ENCODE results near the gene KCNH4. TPM values are rescaled to one million over a fixed set of nuclear protein-coding genes. Genes with fewer than 3 reads are reported as not detected.

Gene KCNH4
- total RNA-seq, 1 donor from 2014 or later = 0.25 TPM

DNA sequence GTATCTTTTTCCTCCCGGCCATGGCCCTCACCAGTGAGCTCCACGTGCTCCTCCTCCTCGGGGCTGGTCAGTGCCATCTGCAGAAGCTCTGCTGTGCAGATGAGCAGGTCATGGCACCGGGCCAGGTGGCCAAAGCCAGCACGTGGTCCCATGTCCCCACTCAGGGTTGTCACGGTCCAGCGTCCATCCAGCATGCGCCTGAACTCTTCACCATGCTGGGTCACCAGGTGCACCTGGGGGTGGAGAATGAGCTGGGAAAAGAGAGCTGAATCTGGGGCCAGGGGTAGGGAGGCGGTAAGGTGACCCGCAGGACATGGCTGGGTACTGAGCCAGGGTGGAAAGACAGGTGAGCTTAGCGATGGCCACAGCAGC, 69.7 kb downstream of the KCNH4 start:
- TF ChIP-seq CTCF (IDR thresholded peaks at IDR 0.05; ENCODE audit: unreplicated experiment) = no peak
- no peak for DNase-seq (ENCODE audit: low spot score in 2 of 2, unreplicated experiment in 2 of 2)
- Mint-ChIP-seq H3K27me3 (ENCODE audit: low read depth) (peaks cover 19% of the 10 kb centered on the region), H3K4me1 (peaks cover 8% of the 10 kb centered on the region), H3K36me3 (peaks cover 2% of the 10 kb centered on the region), H3K4me3 (no peak overlapping the region), H3K9me3 (no peaks in the 10 kb centered on the region), H3K27ac (no peak overlapping the region)

DNA sequence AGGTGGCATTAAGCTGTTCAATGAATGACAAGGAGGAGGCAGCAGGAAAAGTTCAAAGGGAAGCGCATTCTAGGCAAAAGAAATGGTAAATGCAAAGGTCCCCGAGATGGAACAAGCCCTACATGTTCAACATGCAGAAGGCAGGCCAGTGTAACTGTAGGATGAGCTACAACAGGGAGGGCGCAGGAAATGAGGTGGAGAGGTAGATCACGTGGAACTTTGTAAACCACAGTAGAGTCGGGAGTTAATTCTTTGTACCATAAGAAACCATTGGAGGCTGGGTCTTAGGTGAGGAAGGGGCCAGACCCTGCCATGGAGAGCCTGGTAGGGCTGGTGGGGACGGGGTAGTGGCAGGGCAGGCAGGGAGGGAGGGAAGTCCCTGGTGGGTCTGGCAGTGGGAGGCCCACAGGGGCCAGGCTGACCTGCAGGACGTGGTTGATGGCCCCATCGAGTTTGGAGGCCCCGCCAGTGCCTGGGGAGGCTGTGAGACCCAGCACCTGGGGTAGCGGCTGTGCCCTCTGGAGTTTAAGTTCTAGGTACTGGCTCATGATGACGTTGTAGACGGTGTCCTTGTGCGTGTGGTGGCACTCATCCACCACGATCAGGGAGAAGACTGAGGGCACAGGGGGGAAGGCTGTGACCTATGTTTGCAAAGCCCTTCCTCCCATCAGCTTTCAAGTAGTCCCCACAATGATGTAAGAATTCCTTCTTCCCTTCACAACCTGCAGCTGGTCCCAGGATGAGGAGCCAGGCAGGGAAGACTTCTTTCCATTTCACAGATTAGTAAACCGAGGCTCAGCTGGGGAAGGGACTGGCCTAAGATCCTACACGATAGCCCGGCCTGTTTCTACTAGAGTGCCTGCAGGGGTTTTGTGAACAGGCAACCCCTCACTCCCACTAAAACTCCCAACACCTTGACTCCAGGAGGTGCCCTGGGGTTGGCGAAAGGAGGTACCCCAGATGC, 70.4 kb downstream of the KCNH4 start:
- Mint-ChIP-seq H3K27me3 (ENCODE audit: low read depth) (peaks cover 24% of the 10 kb centered on the region), H3K27ac (peak overlapping the region; percentile 39), H3K9me3 (no peaks in the 10 kb centered on the region), H3K4me3 (no peak overlapping the region), H3K36me3 (peaks cover 2% of the 10 kb centered on the region), H3K4me1 (peaks cover 10% of the 10 kb centered on the region)
- DNase-seq (ENCODE audit: low spot score in 2 of 2, unreplicated experiment in 2 of 2) = no peak
- TF ChIP-seq CTCF (IDR thresholded peaks at IDR 0.05; ENCODE audit: unreplicated experiment) = no peak

GRCh38 chr17:42109086-42109485, 71.9 kb downstream of the KCNH4 start:
- peaks cover 31% of the 10 kb centered on the region for H3K27me3 Mint-ChIP-seq (ENCODE audit: low read depth)
- H3K4me3 Mint-ChIP-seq = no peak overlapping the region
- H3K9me3 Mint-ChIP-seq = no peaks in the 10 kb centered on the region
- H3K36me3 Mint-ChIP-seq = peaks cover 2% of the 10 kb centered on the region
- no peak for TF ChIP-seq CTCF (IDR thresholded peaks at IDR 0.05; ENCODE audit: unreplicated experiment)
- no peak overlapping the region for H3K27ac Mint-ChIP-seq
- DNase-seq (ENCODE audit: low spot score in 2 of 2, unreplicated experiment in 2 of 2) = no peak
- H3K4me1 Mint-ChIP-seq = peaks cover 10% of the 10 kb centered on the region

DNA sequence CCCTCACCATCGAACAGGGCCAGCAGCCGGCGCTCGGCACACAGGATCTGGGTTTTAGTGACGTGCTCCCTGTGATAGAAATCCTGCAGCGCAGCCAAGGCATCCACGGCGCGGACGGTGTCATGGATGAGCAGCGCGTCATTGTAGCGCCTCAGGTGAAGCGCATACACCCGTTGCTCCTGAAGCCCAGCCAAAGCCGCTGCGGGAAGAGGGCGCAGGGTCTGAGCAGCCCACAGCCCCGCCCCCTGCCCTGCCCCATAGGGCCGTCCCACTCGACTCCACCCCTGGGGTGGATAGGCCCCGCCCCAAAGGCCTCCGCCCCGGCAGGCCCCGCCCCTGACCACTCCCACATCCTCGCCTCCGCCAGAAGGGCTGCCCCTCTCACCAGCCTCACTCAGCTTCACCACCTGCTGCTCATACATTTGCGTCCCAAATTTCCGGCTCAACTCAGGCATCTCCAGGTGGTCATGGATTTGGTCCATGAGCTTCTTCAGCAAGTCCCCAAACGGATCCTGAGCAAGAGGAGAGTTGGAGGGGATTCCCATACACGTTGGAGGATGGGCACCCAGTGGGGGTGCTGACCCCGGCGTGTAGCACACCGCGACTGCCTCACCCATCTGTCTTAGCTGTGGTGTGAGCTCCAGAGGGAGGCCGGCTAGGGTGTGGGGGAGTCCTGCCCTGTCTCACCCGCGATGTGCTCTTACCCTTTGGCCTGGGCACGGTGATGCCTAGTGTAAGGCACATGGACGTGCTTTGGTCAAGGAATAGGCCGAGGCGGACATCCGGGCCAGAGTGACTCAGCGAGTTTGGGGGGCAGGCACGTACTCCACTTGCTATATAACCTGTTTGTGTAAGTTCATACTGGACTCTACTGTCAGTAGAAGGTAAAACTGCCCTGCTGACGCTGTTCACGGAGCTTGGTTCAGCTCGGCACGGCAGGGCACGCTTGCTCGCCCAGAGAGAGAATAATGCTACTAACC, 73.1 kb downstream of the KCNH4 start:
- Mint-ChIP-seq H3K9me3 (no peaks in the 10 kb centered on the region), H3K27me3 (ENCODE audit: low read depth) (peaks cover 31% of the 10 kb centered on the region), H3K4me3 (peak overlapping the region; percentile 44), H3K4me1 (peaks cover 9% of the 10 kb centered on the region), H3K27ac (no peak overlapping the region), H3K36me3 (no peaks in the 10 kb centered on the region)
- no peak for TF ChIP-seq CTCF (IDR thresholded peaks at IDR 0.05; ENCODE audit: unreplicated experiment)
- DNase-seq (ENCODE audit: low spot score in 2 of 2, unreplicated experiment in 2 of 2) = peak; percentile 82 to 89

- no peaks in the 10 kb centered on the region for H3K9me3 Mint-ChIP-seq
- peaks cover 34% of the 10 kb centered on the region for H3K27me3 Mint-ChIP-seq (ENCODE audit: low read depth)
- H3K4me3 Mint-ChIP-seq = peak overlapping the region; percentile 44
- H3K36me3 Mint-ChIP-seq = no peaks in the 10 kb centered on the region
- DNase-seq (ENCODE audit: low spot score in 2 of 2, unreplicated experiment in 2 of 2) = no peak
- TF ChIP-seq CTCF (IDR thresholded peaks at IDR 0.05; ENCODE audit: unreplicated experiment) = no peak
- peaks cover 5% of the 10 kb centered on the region for H3K4me1 Mint-ChIP-seq
- no peak overlapping the region for H3K27ac Mint-ChIP-seq
Measured at GRCh38 chr17:42107124-42107523, 73.8 kb downstream of the KCNH4 start.

Other genes starting within 250 kb of the KCNH4 start
- 67.6 to 70.2 TPM (median 68.1 TPM) in 3 replicates for gene CNP, start 214.3 kb downstream of the KCNH4 start, total RNA-seq
- gene DNAJC7, start 163.7 kb downstream of the KCNH4 start, total RNA-seq = 97.2 to 103 TPM (median 97.7 TPM) in 3 replicates
- gene NKIRAS2, start 161.1 kb downstream of the KCNH4 start, total RNA-seq = 47.2 to 49.6 TPM (median 48.1 TPM) in 3 replicates
- gene C17orf113, start 130.5 kb downstream of the KCNH4 start, total RNA-seq = 4.1 to 5.1 TPM (median 4.4 TPM) in 3 replicates
- 2.2 to 2.9 TPM (median 2.5 TPM) in 3 replicates for gene ZNF385C, start 82.7 kb downstream of the KCNH4 start, total RNA-seq
- 10.5 to 11.6 TPM (median 11.3 TPM) in 3 replicates for gene DHX58, start 68.4 kb downstream of the KCNH4 start, total RNA-seq
- 86.2 to 87.5 TPM (median 86.4 TPM) in 3 replicates for gene KAT2A, start 59.8 kb downstream of the KCNH4 start, total RNA-seq
- 0.18 TPM in 1 of 3 replicates, not detected in the others for gene HSPB9, start 58.3 kb downstream of the KCNH4 start, total RNA-seq
- gene RAB5C, start 26.2 kb downstream of the KCNH4 start, total RNA-seq = 71.2 to 78.2 TPM (median 73.2 TPM) in 3 replicates
- not detected in 3 replicates for gene HCRT, start 4.3 kb upstream of the KCNH4 start, total RNA-seq
- gene GHDC, start 13.4 kb upstream of the KCNH4 start, total RNA-seq = 9.2 to 10.7 TPM (median 10.2 TPM) in 3 replicates
- gene STAT5B, start 95.2 kb upstream of the KCNH4 start, total RNA-seq = 47.7 to 52.3 TPM (median 50.6 TPM) in 3 replicates
- gene STAT5A, start 107.4 kb upstream of the KCNH4 start, total RNA-seq = 9.5 to 11.7 TPM (median 11.2 TPM) in 3 replicates
- gene STAT3, start 207.3 kb upstream of the KCNH4 start, total RNA-seq = 118 to 129 TPM (median 119 TPM) in 3 replicates
- 53.3 to 54.3 TPM (median 53.9 TPM) in 3 replicates for gene CAVIN1, start 242.1 kb upstream of the KCNH4 start, total RNA-seq

All from mesothelial cell of epicardium (in vitro differentiated cells).